HEK293 (cell line): ENCODE measurements around the gene PCBP3.

Experiments
- CTCF ChIA-PET: fragments of 350-600 bp; formaldehyde crosslinking; extraction: SDS; loops from one replicate; lab custom pipeline; 2021; ENCODE audit warnings: antibody characterized with exemption; lab: Yijun Ruan, JAX
- POLR2A ChIA-PET: fragments of 300-600 bp; formaldehyde crosslinking; extraction: SDS; loops from one replicate; lab custom pipeline; 2020; ENCODE audit warnings: antibody characterized with exemption, inconsistent platforms; lab: Yijun Ruan, JAX
- H3K27ac ChIP-seq: fragments of 200-500 bp; sonication (Bioruptor generic); 2 replicates; pipeline ENCODE4 v1.5.1; 2014; ENCODE audit warnings: low read depth, low read length, control low read depth, inconsistent platforms; ENCODE audit errors: extremely low read depth
- H3K36me3 ChIP-seq, 2 experiments: fragments of 200-500 bp in 1 of 2; sonication (Bioruptor generic) in 1 of 2; 1 replicate in 1 of 2; 2 replicates in 1 of 2; pipeline ENCODE4 v1.5.1; 2014 to 2017; ENCODE audit warnings: inconsistent platforms in 2 of 2, low read length in 2 of 2; ENCODE audit not compliant: control insufficient read depth in 2 of 2, insufficient read depth in 1 of 2
- H3K4me1 ChIP-seq: fragments of 200-500 bp; sonication (Bioruptor generic); 2 replicates; pipeline ENCODE4 v1.5.1; 2014; ENCODE audit warnings: mild to moderate bottlenecking, low read length, inconsistent platforms; ENCODE audit not compliant: control insufficient read depth, insufficient read depth
- H3K4me3 ChIP-seq: 2 replicates; pipeline ENCODE4 v1.5.1; 2011; ENCODE audit warnings: low read depth, mild to moderate bottlenecking, control low read depth, low read length, moderate library complexity
- H3K9me3 ChIP-seq: fragments of 200-500 bp; sonication (Bioruptor generic); 2 replicates; pipeline ENCODE4 v1.5.1; 2014; ENCODE audit warnings: low read depth, low read length, inconsistent platforms; ENCODE audit not compliant: control insufficient read depth, insufficient read depth
- HOXA7 ChIP-seq: sonication (generic); formaldehyde crosslinking; IDR thresholded peaks from 2 replicates; pipeline ENCODE4 v1.8.1; 2022; ENCODE audit warnings: missing genetic modification reagents, borderline replicate concordance
- KLF8 ChIP-seq: fragments of 450-650 bp; formaldehyde crosslinking; IDR thresholded peaks from 2 replicates; pipeline ENCODE4 v1.5.1; 2016; ENCODE audit warnings: missing biosample characterization, missing genetic modification characterization
- SETDB1 ChIP-seq: IDR thresholded peaks from one replicate; pipeline ENCODE4 v1.6.1; 2017; ENCODE audit warnings: mild to moderate bottlenecking, low read length, moderate library complexity, mixed read lengths; ENCODE audit not compliant: insufficient read length
- SP7 ChIP-seq: fragments of 450-650 bp; formaldehyde crosslinking; IDR thresholded peaks from 2 replicates; pipeline ENCODE4 v1.5.1; 2016; ENCODE audit warnings: missing biosample characterization, missing genetic modification characterization
- ZIC2 ChIP-seq: fragments of 450-650 bp; formaldehyde crosslinking; IDR thresholded peaks from 2 replicates; pipeline ENCODE4 v1.5.1; 2016; ENCODE audit warnings: missing biosample characterization, missing genetic modification characterization
- ZNF16 ChIP-seq: fragments of 450-650 bp; formaldehyde crosslinking; IDR thresholded peaks from 2 replicates; pipeline ENCODE4 v1.5.1; 2016; ENCODE audit warnings: low read depth, missing biosample characterization, missing genetic modification characterization
- ZNF324 ChIP-seq: fragments of 450-650 bp; formaldehyde crosslinking; IDR thresholded peaks from 2 replicates; pipeline ENCODE4 v1.5.1; 2016; ENCODE audit warnings: missing biosample characterization, missing genetic modification characterization
- ZNF350 ChIP-seq: fragments of 450-650 bp; formaldehyde crosslinking; IDR thresholded peaks from 2 replicates; pipeline ENCODE4 v1.5.0; 2017; ENCODE audit warnings: missing biosample characterization, mild to moderate bottlenecking, missing genetic modification characterization
- ZNF354C ChIP-seq: fragments of 450-650 bp; formaldehyde crosslinking; IDR thresholded peaks from 2 replicates; pipeline ENCODE4 v1.5.1; 2016; ENCODE audit warnings: missing biosample characterization, missing genetic modification characterization, low read depth, borderline replicate concordance
- ZNF366 ChIP-seq: fragments of 450-650 bp; formaldehyde crosslinking; conservative IDR thresholded peaks from 2 replicates; pipeline ENCODE4 v1.5.1; 2016; ENCODE audit warnings: missing biosample characterization, missing genetic modification characterization
- ZNF391 ChIP-seq: fragments of 450-650 bp; formaldehyde crosslinking; IDR thresholded peaks from 2 replicates; pipeline ENCODE4 v1.5.1; 2016; ENCODE audit warnings: low read depth, missing biosample characterization, missing genetic modification characterization, borderline replicate concordance
- ZNF398 ChIP-seq: fragments of 450-650 bp; formaldehyde crosslinking; IDR thresholded peaks from 2 replicates; pipeline ENCODE4 v1.5.1; 2017; ENCODE audit warnings: missing biosample characterization, missing genetic modification characterization
- ZNF513 ChIP-seq: fragments of 450-650 bp; IDR thresholded peaks from 2 replicates; pipeline ENCODE4 v1.5.1; 2018; ENCODE audit warnings: missing biosample characterization, missing genetic modification characterization
- ZNF529 ChIP-seq: fragments of 450-650 bp; formaldehyde crosslinking; IDR thresholded peaks from 2 replicates; pipeline ENCODE4 v1.5.1; 2017; ENCODE audit warnings: missing genetic modification characterization, missing biosample characterization; ENCODE audit not compliant: insufficient replicate concordance
- ZNF555 ChIP-seq: fragments of 450-650 bp; formaldehyde crosslinking; conservative IDR thresholded peaks from 2 replicates; pipeline ENCODE4 v1.5.1; 2017; ENCODE audit warnings: missing biosample characterization, mild to moderate bottlenecking, missing genetic modification characterization, inconsistent platforms
- ZNF623 ChIP-seq: fragments of 450-650 bp; formaldehyde crosslinking; IDR thresholded peaks from 2 replicates; pipeline ENCODE4 v1.5.1; 2016; ENCODE audit warnings: missing biosample characterization, missing genetic modification characterization
- ZNF626 ChIP-seq: fragments of 450-650 bp; sonication (Bioruptor Pico); formaldehyde crosslinking; IDR thresholded peaks from 2 replicates; pipeline ENCODE4 v1.5.1; 2018; ENCODE audit warnings: missing biosample characterization, missing genetic modification characterization, inconsistent platforms
- ZNF664 ChIP-seq: fragments of 450-650 bp; formaldehyde crosslinking; IDR thresholded peaks from 2 replicates; pipeline ENCODE4 v1.5.1; 2016; ENCODE audit warnings: missing biosample characterization, missing genetic modification characterization

Gene PCBP3

GRCh38 chr21:45725844-45726200 is 82.3 kb downstream of the PCBP3 start:
- H3K9me3 ChIP-seq, result no peaks in the 10 kb centered on the region
- H3K36me3 ChIP-seq, result no peaks in the 10 kb centered on the region
- TF ChIP-seq ZIC2 (0 out of 2 replicates have a peak, but pooled peaks have one; percentile 12), ZNF324 (tag by site-specific recombination) (no peak), ZNF555 (tag by site-specific recombination) (no peak)
- ChIA-PET POLR2A (no interaction called here), CTCF (no interaction called here)
- no peak overlapping the region for H3K4me3 ChIP-seq
- H3K4me1 ChIP-seq, result no peaks in the 10 kb centered on the region
- H3K27ac ChIP-seq, result no peak overlapping the region

- ChIA-PET CTCF (interaction anchor here (0.7 kb wide), 1 partner anchor 52 kb away, joined by 3 read pairs; no protein-coding TSS in a partner anchor), POLR2A (no interaction called here)
- TF ChIP-seq ZNF366 (tag by site-specific recombination) (no peak), ZNF623 (tag by site-specific recombination) (no peak), ZNF555 (tag by site-specific recombination) (no peak), SP7 (tag by site-specific recombination) (no peak), ZNF513 (no peak), SETDB1 (no peak), ZNF626 (tag by site-specific recombination) (no peak), ZNF354C (tag by site-specific recombination) (no peak), ZNF350 (tag by site-specific recombination) (no peak), ZNF664 (tag by site-specific recombination) (no peak)
- Histone ChIP-seq H3K4me1 (no peaks in the 10 kb centered on the region), H3K4me3 (no peak overlapping the region), H3K27ac (no peak overlapping the region), H3K9me3 (no peaks in the 10 kb centered on the region), H3K36me3 (no peaks in the 10 kb centered on the region)
Observed at GRCh38 chr21:45726438-45726837, 82.9 kb downstream of the PCBP3 start.

- no peak for TF ChIP-seq ZNF391 (tag by site-specific recombination)
- no peak for TF ChIP-seq ZNF16 (tag by site-specific recombination)
- no peak for TF ChIP-seq ZNF529
- no peak for TF ChIP-seq SETDB1
- TF ChIP-seq ZNF398 (tag by site-specific recombination), result no peak
- TF ChIP-seq HOXA7 (CRISPR knock-in tag), result no peak
- no peak for TF ChIP-seq KLF8 (tag by site-specific recombination)
- no peaks in the 10 kb centered on the region for H3K36me3 ChIP-seq
- POLR2A ChIA-PET, result no interaction called here
Observed at GRCh38 chr21:45727390-45727789, 83.9 kb downstream of the PCBP3 start.

More at GRCh38 chr21:45727390-45727789, 83.9 kb downstream of the PCBP3 start:
- no peak overlapping the region for H3K4me3 ChIP-seq
- no peaks in the 10 kb centered on the region for H3K9me3 ChIP-seq
- H3K4me1 ChIP-seq, result no peaks in the 10 kb centered on the region
- CTCF ChIA-PET, result interaction anchor here (0.6 to 0.7 kb wide), 2 partner anchors 46 to 278 kb away, joined by 3 to 4 read pairs; no protein-coding TSS in a partner anchor
- H3K27ac ChIP-seq, result no peak overlapping the region
